NCI-H82 treated with DMSO at 0.1 percent for 48 hours (cell line): Measurements from ENCODE around the gene GALNTL6.

ENCODE experiments used
- DNase-seq: peaks from one replicate; lab custom pipeline; 2025; ENCODE audit not compliant: unreplicated experiment; lab: John Stamatoyannopoulos, UW

The GALNTL6 gene

GRCh38 chr4:172515266-172515879 is 702.2 kb downstream of the GALNTL6 start:
- no peak for DNase-seq

DNA sequence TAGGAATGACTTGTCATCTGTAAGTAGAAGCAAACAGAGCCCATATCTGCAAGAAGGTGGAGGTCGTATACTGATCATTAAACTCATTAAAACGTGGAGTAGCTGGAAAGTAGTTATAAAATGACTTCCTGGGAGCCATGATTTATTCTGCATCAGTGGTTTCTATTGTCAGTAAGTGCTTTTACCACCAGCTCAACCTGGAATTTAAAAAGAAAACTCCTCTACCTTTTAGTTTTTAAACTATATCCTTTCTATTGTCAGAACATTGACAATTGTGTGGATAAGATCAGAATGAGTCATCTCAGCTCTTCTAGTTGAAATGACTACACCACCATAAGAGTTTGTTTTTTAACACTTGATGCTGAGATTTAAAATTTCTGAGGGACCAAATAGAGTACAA is 704.2 kb downstream of the GALNTL6 start:
- no peak for DNase-seq

GRCh38 chr4:172521248-172521647 is 708.0 kb downstream of the GALNTL6 start:
- DNase-seq = no peak

DNA sequence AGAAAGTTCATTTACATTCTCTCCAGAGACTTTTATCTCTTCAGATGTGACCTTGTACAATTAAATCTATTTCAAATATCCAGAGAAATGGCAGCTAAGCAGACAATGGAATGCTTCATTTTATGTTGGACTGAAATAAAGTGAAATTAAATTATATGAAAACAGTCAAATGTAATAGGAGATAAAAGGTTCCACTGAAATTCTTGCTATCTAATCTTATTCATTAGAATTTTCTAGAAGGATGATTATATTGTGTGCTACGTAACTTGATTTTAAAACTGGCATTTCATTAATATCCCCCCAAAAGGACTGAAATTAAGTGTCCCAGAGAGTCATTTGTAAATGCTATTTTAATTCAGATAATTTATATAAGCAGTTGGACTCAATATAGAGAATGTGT is 708.5 kb downstream of the GALNTL6 start:
- DNase-seq = no peak

DNA sequence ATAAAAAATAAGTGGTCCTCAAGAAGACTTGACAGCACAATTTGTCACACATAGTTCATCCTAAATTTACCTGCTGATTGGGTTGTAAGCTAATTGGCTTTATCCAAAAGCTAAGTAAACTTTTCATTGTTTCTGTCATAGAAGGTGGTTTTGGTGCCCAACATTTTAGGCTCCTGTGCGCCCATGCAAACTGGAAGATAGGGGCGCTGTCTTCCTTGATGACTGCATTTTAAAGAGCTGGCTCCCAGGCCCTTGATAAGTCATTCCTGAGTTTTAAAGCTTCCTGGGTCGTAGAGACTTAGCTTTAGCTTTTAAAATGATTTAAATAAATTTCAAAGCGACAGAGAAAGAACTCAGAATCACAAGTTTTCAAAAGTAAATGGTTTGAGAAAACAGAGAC is 730.0 kb downstream of the GALNTL6 start:
- DNase-seq = no peak

GRCh38 chr4:172546782-172547181 is 733.6 kb downstream of the GALNTL6 start:
- no peak for DNase-seq

DNA sequence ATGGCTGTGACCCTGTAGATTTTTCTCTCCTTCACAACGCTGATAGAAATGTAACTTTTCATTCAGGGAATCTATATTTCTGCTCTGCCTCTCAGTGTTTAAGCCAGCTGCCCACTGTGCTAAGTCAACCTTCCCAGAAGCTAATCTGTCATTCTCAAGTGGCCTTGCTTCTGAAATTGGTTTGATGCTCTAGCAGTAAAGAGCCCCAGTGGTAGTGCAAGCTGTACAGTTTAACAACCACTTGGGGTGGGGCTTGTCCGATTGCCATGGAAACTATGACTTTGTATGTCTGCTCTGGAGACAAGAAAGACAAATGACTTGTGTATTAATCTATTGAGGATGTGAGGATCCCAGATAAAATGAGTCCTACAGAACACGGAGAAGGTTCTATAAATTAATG is 734.5 kb downstream of the GALNTL6 start:
- no peak for DNase-seq

DNA sequence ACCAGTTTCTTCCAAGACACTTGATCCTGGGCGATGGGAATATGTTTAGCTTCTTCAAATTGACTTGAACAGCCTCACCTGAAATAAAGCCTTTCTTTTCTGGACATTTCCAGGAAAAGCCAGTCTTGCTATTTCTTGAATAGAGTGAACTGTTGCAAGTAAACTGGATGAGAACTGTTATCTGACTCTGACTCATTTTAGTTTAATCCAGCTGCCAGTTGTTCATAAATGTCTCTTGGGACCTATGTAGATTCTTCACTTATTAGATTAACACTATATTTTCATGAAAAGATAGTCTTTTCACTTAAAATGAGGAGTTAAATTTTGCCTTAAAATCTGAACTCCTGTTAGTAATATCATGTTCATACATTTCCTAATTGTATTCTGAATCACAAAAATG is 740.0 kb downstream of the GALNTL6 start:
- no peak for DNase-seq

- no peak for DNase-seq
Observed at GRCh38 chr4:172554588-172554987, 741.4 kb downstream of the GALNTL6 start.

DNA sequence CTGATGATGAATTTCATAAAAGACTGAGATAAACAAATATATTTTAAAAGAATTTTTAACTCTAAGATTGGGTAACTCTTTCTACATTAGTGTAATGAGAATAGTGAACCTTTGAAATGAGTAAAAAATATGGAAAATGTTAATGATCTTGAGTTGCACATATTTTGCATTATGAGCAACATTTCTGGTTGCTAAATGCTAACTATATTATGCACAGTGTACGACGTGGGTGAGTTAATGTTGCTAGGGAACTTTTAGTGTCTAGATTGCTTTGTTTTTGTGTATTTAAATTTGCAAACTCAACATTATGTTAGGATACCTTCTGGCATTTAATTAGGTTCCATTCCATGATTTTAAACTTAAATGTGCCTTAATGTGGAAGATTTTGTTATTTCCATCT is 742.5 kb downstream of the GALNTL6 start:
- no peak for DNase-seq

DNA sequence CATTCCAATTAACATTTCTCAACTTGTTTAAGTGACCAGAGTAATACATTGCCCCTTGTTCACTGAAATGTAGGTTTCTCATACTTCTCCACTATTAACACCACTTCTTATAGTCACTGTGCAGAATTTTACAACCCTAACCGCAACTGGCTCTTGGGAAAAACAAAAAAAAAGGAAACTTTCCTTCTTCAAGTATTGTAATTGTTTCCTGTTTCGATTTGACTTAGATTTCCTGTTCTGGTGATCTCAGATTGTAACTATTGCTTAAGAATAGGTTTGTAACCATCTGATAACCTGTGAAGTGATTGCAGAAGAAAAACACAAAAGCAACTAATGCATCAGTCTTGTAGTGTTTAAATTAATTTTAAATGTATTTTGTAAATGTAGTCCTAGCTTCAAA is 760.7 kb downstream of the GALNTL6 start:
- no peak for DNase-seq

DNA sequence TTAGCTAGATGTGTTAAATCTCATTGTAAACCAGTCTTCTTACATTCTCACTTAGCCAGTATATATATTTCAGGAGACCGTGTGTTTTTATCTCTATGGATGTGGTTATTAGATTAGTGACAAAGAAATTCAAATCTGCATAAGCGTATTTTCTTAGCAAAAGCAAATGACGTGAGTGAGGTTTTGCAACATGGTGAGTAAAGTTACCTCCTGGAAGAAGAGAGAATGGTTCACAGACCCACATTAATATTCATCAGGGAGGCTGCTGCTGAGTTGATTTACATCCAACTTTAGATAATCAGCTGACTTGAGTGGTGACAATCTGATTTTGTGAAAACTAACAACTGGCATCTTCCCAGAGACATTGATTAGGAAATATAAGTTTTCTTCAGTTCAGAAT is 765.5 kb downstream of the GALNTL6 start:
- no peak for DNase-seq

DNA sequence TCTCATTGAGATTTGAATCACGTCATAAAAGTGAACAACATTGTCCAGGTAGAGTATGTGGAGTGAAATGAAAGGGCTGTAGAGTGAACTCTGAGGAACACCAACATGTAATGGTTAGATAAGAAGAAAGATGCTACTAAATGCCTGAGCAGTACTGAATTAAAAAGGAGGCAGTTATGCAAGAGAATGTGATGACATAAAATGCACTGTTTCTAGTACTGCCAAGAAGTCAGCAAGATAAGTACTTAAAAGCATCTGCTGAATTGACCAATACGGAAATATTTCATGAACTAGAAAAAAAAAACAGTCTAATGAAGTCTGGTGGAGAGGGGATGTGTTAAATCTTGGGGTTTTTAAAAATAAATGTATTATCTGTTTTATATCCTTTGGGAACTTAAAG is 771.6 kb downstream of the GALNTL6 start:
- DNase-seq = no peak

DNA sequence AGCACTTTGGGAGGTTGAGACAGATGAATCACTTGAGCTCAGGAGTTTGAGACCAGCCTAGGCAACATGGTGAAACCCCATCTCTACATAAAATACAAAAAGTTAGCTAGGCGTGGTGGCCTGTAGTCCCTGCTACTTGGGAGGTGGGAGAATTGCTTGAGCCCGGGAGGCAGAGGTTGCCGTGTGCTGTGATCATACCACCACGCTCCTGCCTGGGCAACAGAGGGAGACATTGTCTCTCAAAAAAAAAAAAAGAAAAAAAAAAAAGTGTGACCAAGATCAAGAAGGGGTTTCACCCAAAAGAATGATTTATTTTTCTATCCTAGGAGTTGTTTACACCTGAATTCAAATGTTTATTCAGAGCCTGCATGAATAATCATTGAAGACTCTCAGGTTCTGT is 783.0 kb downstream of the GALNTL6 start:
- no peak for DNase-seq

DNA sequence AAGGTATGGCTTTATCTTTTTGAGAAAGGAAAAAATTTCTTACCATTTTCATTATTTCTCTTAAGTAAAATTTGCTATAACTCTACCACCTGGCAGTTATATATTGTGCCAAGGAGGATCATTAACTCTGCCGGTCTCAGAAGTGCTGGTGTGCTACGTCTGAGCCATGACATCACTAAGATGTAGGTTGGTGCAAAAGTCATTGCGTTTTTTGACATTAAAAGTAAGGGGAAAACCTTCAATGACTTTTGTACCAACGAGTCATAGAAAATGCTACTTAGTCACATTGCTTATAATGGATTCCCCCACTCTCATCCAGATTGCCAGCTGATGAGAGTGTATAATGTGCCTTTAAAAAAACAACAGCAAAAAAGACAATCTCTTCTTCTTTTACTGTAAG is 786.4 kb downstream of the GALNTL6 start:
- no peak for DNase-seq

DNA sequence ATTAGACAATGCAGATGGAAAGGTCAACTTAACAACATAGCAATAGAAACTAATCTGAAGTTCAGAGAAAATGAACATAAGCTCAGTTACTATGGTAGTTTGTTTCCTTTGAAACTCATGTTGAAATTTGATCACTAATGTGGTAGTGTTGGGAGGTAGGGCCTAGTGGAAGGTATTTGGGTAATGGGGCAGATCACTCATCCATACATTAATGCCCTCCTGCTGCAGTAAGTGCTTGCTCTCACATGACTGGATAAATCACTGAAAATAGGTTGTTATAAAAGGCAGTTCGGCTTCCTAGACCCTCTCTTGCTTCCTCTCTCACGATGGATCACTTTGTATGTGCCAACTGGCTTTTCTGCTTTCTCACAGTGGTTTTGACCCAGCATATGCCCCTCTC is 788.0 kb downstream of the GALNTL6 start:
- DNase-seq = no peak

GRCh38 chr4:172619218-172619617 is 806.0 kb downstream of the GALNTL6 start:
- no peak for DNase-seq

- DNase-seq = no peak
Observed at GRCh38 chr4:172619798-172620197, 806.6 kb downstream of the GALNTL6 start.

DNA sequence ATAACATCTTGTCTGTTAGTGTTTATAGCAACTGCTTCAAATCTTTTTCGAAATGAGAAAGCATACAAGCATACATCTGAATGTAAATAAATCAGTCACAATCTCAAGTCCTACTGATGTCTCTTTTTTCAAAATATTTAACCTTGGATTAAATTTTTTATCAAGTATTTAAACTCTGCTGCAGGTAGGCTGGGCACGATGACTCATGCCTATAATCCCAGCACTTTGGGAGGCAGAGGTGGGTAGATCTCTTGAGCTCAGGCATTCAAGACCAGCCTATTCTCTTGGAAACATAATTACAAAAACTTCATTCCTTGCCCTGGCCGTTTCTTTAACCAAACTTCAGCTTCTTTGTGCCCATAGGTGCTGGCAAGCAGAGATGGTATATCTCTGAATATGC is 815.1 kb downstream of the GALNTL6 start:
- DNase-seq = no peak

DNA sequence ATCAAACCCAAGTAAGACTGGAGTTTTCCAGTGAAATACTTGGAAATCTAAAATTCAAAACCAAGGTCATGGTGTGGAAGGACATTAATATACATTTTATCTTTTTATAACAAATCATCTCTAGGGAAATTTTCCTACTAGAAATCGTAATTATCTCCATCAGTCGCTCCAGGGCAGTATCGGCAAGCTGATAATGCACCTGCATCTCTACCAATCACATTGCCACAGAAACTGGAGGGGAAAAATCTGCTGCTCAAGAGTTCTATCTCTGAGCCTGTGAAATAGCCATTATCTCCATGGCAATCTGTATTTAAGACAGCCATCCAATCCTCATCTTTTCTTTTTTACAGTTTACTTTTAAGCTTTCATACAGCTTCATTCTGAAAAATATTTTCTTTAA is 817.1 kb downstream of the GALNTL6 start:
- DNase-seq = no peak

- DNase-seq = no peak
Observed at GRCh38 chr4:172631832-172632231, 818.6 kb downstream of the GALNTL6 start.

GRCh38 chr4:172648471-172648870 is 835.3 kb downstream of the GALNTL6 start:
- no peak for DNase-seq

DNA sequence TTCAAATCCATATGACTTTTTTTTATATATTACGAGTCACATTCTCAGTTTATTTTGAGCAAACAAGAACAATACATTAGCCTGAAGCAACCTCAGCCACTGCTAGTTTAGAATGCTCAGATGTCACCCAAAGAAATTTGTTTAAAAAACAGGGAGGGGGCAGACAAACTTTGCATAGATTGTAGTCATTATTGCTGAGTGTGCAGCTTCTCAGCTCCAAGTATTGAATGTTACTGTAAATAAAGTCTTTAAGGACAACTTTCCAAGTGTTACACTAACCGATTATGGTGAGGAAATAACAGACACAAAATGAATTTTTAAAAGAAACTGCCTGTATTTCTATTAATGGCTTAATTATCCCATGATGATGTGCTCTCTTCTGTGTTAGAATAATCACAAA is 835.9 kb downstream of the GALNTL6 start:
- DNase-seq = no peak
